Endothelial cell of umbilical vein (primary cell): Measurements from ENCODE around the gene WNK4. TPM values are rescaled to one million over a fixed set of nuclear protein-coding genes. Genes with fewer than 3 reads are reported as not detected.

Source experiments
- BruUV-seq: library from RNA; stranded (reverse); fragments of 400-500 nt; replicated peaks from 2 replicates; lab custom pipeline; 2021; lab: Mats Ljungman, UMichigan
- CTCF ChIA-PET: fragments of 300-600, 350-600 bp; sonication (Branson Sonifier 250); formaldehyde crosslinking; loops from one replicate; lab custom pipeline; 2021; ENCODE audit warnings: antibody characterized with exemption, inconsistent platforms; lab: Charles Lee
- POLR2A ChIA-PET: fragments of 300-600, 350-600 bp; sonication (Branson Sonifier 250); formaldehyde crosslinking; loops from one replicate; lab custom pipeline; 2021; ENCODE audit warnings: antibody characterized with exemption, inconsistent platforms; lab: Charles Lee
- DNase-seq: peaks from one replicate; pipeline ENCODE4 v3.0.0-alpha.2; 2011; ENCODE audit warnings: low read depth, low spot score
- FAIRE-seq: peaks from 2 replicates; lab custom pipeline; 2011; peaks lifted over from hg19 to GRCh38; lab: Jason Lieb, UNC
- H2AFZ ChIP-seq: 2 replicates; pipeline ENCODE4 v1.6.0; 2012; ENCODE audit warnings: low read depth, low read length, control low read depth, inconsistent platforms
- H3K27ac ChIP-seq: 2 replicates; pipeline ENCODE4 v1.5.1; 2011; ENCODE audit warnings: low read depth, mild to moderate bottlenecking, control low read depth, low read length, moderate library complexity; ENCODE audit not compliant: insufficient read depth
- H3K27me3 ChIP-seq, 2 experiments: 2 replicates each; pipeline versions ENCODE4 v1.6.0 to v1.6.1; 2011; ENCODE audit warnings: low read length in 2 of 2, mixed read lengths in 1 of 2; ENCODE audit not compliant: control insufficient read depth in 2 of 2, insufficient read depth in 2 of 2
- H3K36me3 ChIP-seq, 2 experiments: 2 replicates in 1 of 2; 3 replicates in 1 of 2; pipeline ENCODE4 v1.5.1; 2011; ENCODE audit warnings: low read length in 2 of 2, mild to moderate bottlenecking in 1 of 2, moderate library complexity in 1 of 2; ENCODE audit not compliant: control insufficient read depth in 2 of 2, insufficient read depth in 2 of 2; ENCODE audit errors: extremely low read depth in 1 of 2
- H3K4me1 ChIP-seq: 3 replicates; pipeline ENCODE4 v1.5.1; 2011; ENCODE audit warnings: mild to moderate bottlenecking, low read length; ENCODE audit not compliant: control insufficient read depth, insufficient read depth; ENCODE audit errors: extremely low read depth
- H3K4me2 ChIP-seq: 2 replicates; pipeline ENCODE4 v1.6.1; 2011; ENCODE audit warnings: low read length, control low read depth, mixed read lengths; ENCODE audit not compliant: insufficient read depth
- H3K4me3 ChIP-seq, 3 experiments: fragments of 200-600 bp in 1 of 3; sonication (generic), shearing (Covaris generic) in 1 of 3; replicated peaks in 1 of 3; 2 replicates each; pipeline ENCODE4 v1.5.1; 2011 to 2016; ENCODE audit warnings: control low read depth in 3 of 3, low read length in 3 of 3, mild to moderate bottlenecking in 2 of 3, inconsistent platforms in 1 of 3, low read depth in 1 of 3, moderate library complexity in 1 of 3; ENCODE audit not compliant: insufficient read depth in 1 of 3
- H3K79me2 ChIP-seq: 2 replicates; pipeline ENCODE4 v1.6.0; 2012; ENCODE audit warnings: low read length, inconsistent platforms; ENCODE audit not compliant: control insufficient read depth, insufficient read depth
- H3K9ac ChIP-seq: replicated peaks from 2 replicates; pipeline ENCODE3; 2011; ENCODE audit warnings: low read length, control low read depth; ENCODE audit not compliant: insufficient read depth; ENCODE audit errors: extremely low read depth
- H3K9me1 ChIP-seq: replicated peaks from 3 replicates; pipeline ENCODE4 v1.6.0; 2011; ENCODE audit warnings: mild to moderate bottlenecking, low read length; ENCODE audit not compliant: control insufficient read depth, insufficient read depth; ENCODE audit errors: extremely low read depth
- H3K9me3 ChIP-seq: replicated peaks from 2 replicates; pipeline ENCODE4 v1.5.1; 2012; ENCODE audit warnings: low read length, inconsistent platforms; ENCODE audit not compliant: control insufficient read depth, insufficient read depth
- H4K20me1 ChIP-seq: replicated peaks from 2 replicates; pipeline ENCODE3; 2011; ENCODE audit warnings: mild to moderate bottlenecking, low read length; ENCODE audit not compliant: control insufficient read depth, insufficient read depth; ENCODE audit errors: extremely low read depth
- EZH2 ChIP-seq: IDR thresholded peaks from 2 replicates; pipeline ENCODE4 v1.6.1; 2012; ENCODE audit warnings: borderline replicate concordance, low read depth, mild to moderate bottlenecking, moderate library complexity, low read length, inconsistent platforms; ENCODE audit not compliant: severe bottlenecking
- FOS ChIP-seq: IDR thresholded peaks from 2 replicates; pipeline ENCODE4 v1.6.1; 2011; ENCODE audit warnings: mild to moderate bottlenecking, low read length, moderate library complexity, borderline replicate concordance; ENCODE audit not compliant: insufficient read depth
- GATA2 ChIP-seq: IDR thresholded peaks from 2 replicates; pipeline ENCODE4 v1.7.0; 2011; ENCODE audit warnings: low read depth, mild to moderate bottlenecking, moderate library complexity, mixed read lengths, low read length; ENCODE audit not compliant: insufficient read length, insufficient read depth
- JUN ChIP-seq: IDR thresholded peaks from 2 replicates; pipeline ENCODE4 v1.6.1; 2011; ENCODE audit warnings: borderline replicate concordance, low read depth; ENCODE audit not compliant: insufficient read length, insufficient read depth
- MYC ChIP-seq: IDR thresholded peaks from one replicate; pipeline ENCODE4 v1.6.1; 2011; ENCODE audit warnings: mild to moderate bottlenecking, low read depth, low read length
- POLR2A ChIP-seq: IDR thresholded peaks from 2 replicates; pipeline ENCODE4 v1.6.1; 2012; ENCODE audit warnings: low read depth, mild to moderate bottlenecking, control low read depth, low read length
- POLR2AphosphoS5 ChIP-seq: IDR thresholded peaks from 2 replicates; pipeline ENCODE4 v1.6.1; 2012; ENCODE audit warnings: low read depth, mild to moderate bottlenecking, control low read depth, low read length, moderate library complexity; ENCODE audit not compliant: insufficient read depth
- dilution Hi-C: fragments of 300-500 bp; cut with MboI; formaldehyde crosslinking; loops from one replicate; pipeline ENCODE4 v1.15.0; 2019; ENCODE audit warnings: low sequenced_read_pairs; ENCODE audit not compliant: extremely low pct_ligation_motif_present
- intact Hi-C: fragments of 100-400 bp; cut with micrococcal nuclease; formaldehyde crosslinking; loops from one replicate; pipeline ENCODE4 v1.10.0; 2022
- polyA plus RNA-seq, 4 experiments: library from polyadenylated mRNA; depleted of rRNA in 3 of 4; stranded (reverse) in 3 of 4; unstranded in 1 of 4; fragments of >200 nt; gene quantifications; 2 replicates each; pipeline versions ENCODE4 v1.2.1 to v1.2.3, GENCODE V29; 2011 to 2012; ENCODE audit warnings: missing spikeins in 1 of 4
- total RNA-seq: library from RNA; stranded (reverse); gene quantifications from 2 replicates; pipeline ENCODE4 v1.2.3, GENCODE V29; 2021
- TF ChIP-seq, protein P1 (sequence below), 2 donors: IDR thresholded peaks; 1 replicate in 1 of 2; 2 replicates in 1 of 2; pipeline ENCODE4 v1.5.1; 2011; ENCODE audit warnings: low read length in 2 of 2, mild to moderate bottlenecking in 2 of 2, moderate library complexity in 2 of 2, control low read depth in 1 of 2, inconsistent platforms in 1 of 2, low read depth in 1 of 2; ENCODE audit not compliant: insufficient read depth in 1 of 2; ENCODE audit errors: extremely low read depth in 1 of 2
- TF ChIP-seq, protein P2 (sequence below): IDR thresholded peaks from 2 replicates; pipeline ENCODE4 v1.6.1; 2011; ENCODE audit not compliant: insufficient read depth, insufficient read length

The WNK4 gene
- total and polyA plus RNA-seq, 2 donors (not counting 3 experiments of a cell fraction or from before 2014, with no cell fraction given), result 0.84 to 1.9 TPM

DNA sequence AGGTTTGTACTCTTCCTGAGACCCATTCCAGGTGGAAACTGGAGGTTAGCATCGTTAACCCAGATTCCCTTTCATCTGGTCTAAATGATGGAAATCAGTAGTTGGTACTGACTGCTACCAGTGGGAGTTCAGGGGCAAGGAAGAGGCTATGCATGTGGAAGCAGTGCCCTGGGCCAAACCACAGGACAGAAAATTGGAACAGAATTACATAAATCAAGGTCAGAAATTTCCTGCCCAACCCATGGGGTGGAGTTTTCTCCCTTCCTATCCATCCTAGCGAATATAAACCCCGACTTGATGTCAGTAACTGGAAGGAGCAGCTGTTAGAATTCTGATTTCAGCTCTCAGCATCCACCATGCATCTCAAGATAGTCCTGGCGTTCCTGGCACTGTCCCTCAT lies 63.9 kb downstream of the WNK4 start, which contains the start of gene AOC2:
TSS of gene AOC2 (plus strand) at position 310 of the 400 bp plus-strand sequence. CDS start at position 357, 47 bp downstream.
- H3K36me3 ChIP-seq, result peaks cover 18 to 34% of the 10 kb centered on the region in 2 experiments

More for the DNA sequence above, 63.9 kb downstream of the WNK4 start, which contains the start of gene AOC2:
- TF ChIP-seq, protein P1, sequence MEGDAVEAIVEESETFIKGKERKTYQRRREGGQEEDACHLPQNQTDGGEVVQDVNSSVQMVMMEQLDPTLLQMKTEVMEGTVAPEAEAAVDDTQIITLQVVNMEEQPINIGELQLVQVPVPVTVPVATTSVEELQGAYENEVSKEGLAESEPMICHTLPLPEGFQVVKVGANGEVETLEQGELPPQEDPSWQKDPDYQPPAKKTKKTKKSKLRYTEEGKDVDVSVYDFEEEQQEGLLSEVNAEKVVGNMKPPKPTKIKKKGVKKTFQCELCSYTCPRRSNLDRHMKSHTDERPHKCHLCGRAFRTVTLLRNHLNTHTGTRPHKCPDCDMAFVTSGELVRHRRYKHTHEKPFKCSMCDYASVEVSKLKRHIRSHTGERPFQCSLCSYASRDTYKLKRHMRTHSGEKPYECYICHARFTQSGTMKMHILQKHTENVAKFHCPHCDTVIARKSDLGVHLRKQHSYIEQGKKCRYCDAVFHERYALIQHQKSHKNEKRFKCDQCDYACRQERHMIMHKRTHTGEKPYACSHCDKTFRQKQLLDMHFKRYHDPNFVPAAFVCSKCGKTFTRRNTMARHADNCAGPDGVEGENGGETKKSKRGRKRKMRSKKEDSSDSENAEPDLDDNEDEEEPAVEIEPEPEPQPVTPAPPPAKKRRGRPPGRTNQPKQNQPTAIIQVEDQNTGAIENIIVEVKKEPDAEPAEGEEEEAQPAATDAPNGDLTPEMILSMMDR (IDR thresholded peaks at IDR 0.05; ENCODE audit: extremely low read depth in 1 of 2, insufficient read depth in 1 of 2, low read depth in 1 of 2, low read length in 2 of 2), result no peak
- TF ChIP-seq POLR2A (no peak), POLR2AphosphoS5 (no peak), EZH2 (no peak), GATA2 (no peak), FOS (no peak), MYC (no peak), JUN (no peak)
- TF ChIP-seq, protein P2, sequence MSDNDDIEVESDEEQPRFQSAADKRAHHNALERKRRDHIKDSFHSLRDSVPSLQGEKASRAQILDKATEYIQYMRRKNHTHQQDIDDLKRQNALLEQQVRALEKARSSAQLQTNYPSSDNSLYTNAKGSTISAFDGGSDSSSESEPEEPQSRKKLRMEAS, result no peak
- CTCF ChIA-PET, result interaction anchor here (1.7 to 8.9 kb wide), 5 partner anchors 10 to 154 kb away, joined by 9 to 132 read pairs (median 25); partner anchors contain the start of gene RPL27
- no peaks in the 10 kb centered on the region for H3K27me3 ChIP-seq
- no peaks in the 10 kb centered on the region for H3K9me3 ChIP-seq
- no peak within 1 kb of the TSS for H2AFZ ChIP-seq
- POLR2A ChIA-PET, result no interaction called here
- no peak within 1 kb of the TSS for H3K4me3 ChIP-seq
- no peak for DNase-seq
- no peak for FAIRE-seq
- no peaks in the 10 kb centered on the region for H3K4me1 ChIP-seq
- no peak within 1 kb of the TSS for H3K4me2 ChIP-seq
- H4K20me1 ChIP-seq, result peaks cover 2% of the 10 kb centered on the region
- dilution Hi-C loops (no loop called here), intact Hi-C loops (no loop called here)
- H3K9ac ChIP-seq, result no peak within 1 kb of the TSS
- BruUV-seq, result no TSS peak
- no peaks in the 10 kb centered on the region for H3K79me2 ChIP-seq
- H3K27ac ChIP-seq, result no peak within 1 kb of the TSS
- H3K9me1 ChIP-seq, result no peaks in the 10 kb centered on the region
